Activated T-cell treated with anti-CD3 and anti-CD28 coated beads for 24 hours (primary cell): ENCODE measurements around the gene L3MBTL4.

ENCODE experiments used
- DNase-seq: peaks from one replicate; pipeline ENCODE4 v3.0.0-alpha.2; 2020; ENCODE audit warnings: low read depth

Gene L3MBTL4

GRCh38 chr18:6251084-6251483 lies 163.6 kb downstream of the L3MBTL4 start:
- no peak for DNase-seq

GRCh38 chr18:6249788-6250187 lies 164.9 kb downstream of the L3MBTL4 start:
- DNase-seq: no peak

GRCh38 chr18:6249170-6249569 lies 165.5 kb downstream of the L3MBTL4 start:
- DNase-seq: no peak

- DNase-seq: no peak
Observed at GRCh38 chr18:6248017-6248416, 166.7 kb downstream of the L3MBTL4 start.

- DNase-seq: no peak
Observed at GRCh38 chr18:6242004-6242403, 172.7 kb downstream of the L3MBTL4 start.

GRCh38 chr18:6239716-6240115 lies 175.0 kb downstream of the L3MBTL4 start:
- DNase-seq: no peak

GRCh38 chr18:6236258-6236657 lies 178.5 kb downstream of the L3MBTL4 start:
- DNase-seq: no peak

GRCh38 chr18:6222271-6222670 lies 192.4 kb downstream of the L3MBTL4 start:
- no peak for DNase-seq

- DNase-seq: no peak
Observed at GRCh38 chr18:6221602-6222014, 193.1 kb downstream of the L3MBTL4 start.

- DNase-seq: no peak
Observed at GRCh38 chr18:6220129-6220528, 194.6 kb downstream of the L3MBTL4 start.

GRCh38 chr18:6219116-6219717 lies 195.5 kb downstream of the L3MBTL4 start:
- DNase-seq: no peak

GRCh38 chr18:6215888-6216287 lies 198.8 kb downstream of the L3MBTL4 start:
- no peak for DNase-seq

GRCh38 chr18:6211174-6211504 lies 203.6 kb downstream of the L3MBTL4 start:
- no peak for DNase-seq

GRCh38 chr18:6210349-6211173 lies 204.2 kb downstream of the L3MBTL4 start:
- no peak for DNase-seq

- DNase-seq: no peak
Observed at GRCh38 chr18:6207941-6208340, 206.8 kb downstream of the L3MBTL4 start.

GRCh38 chr18:6207116-6207515 lies 207.6 kb downstream of the L3MBTL4 start:
- no peak for DNase-seq

GRCh38 chr18:6205706-6206105 lies 209.0 kb downstream of the L3MBTL4 start:
- no peak for DNase-seq

GRCh38 chr18:6204476-6204875 lies 210.2 kb downstream of the L3MBTL4 start:
- no peak for DNase-seq

GRCh38 chr18:6203791-6204190 lies 210.9 kb downstream of the L3MBTL4 start:
- DNase-seq: no peak

GRCh38 chr18:6202861-6203260 lies 211.8 kb downstream of the L3MBTL4 start:
- DNase-seq: no peak

GRCh38 chr18:6200204-6200774 lies 214.4 kb downstream of the L3MBTL4 start:
- no peak for DNase-seq

GRCh38 chr18:6199777-6200176 lies 214.9 kb downstream of the L3MBTL4 start:
- no peak for DNase-seq

- no peak for DNase-seq
Observed at GRCh38 chr18:6198585-6198984, 216.1 kb downstream of the L3MBTL4 start.

GRCh38 chr18:6194640-6195039 lies 220.1 kb downstream of the L3MBTL4 start:
- no peak for DNase-seq
